ENCODE data around the gene PECR.

The PECR gene

DNA sequence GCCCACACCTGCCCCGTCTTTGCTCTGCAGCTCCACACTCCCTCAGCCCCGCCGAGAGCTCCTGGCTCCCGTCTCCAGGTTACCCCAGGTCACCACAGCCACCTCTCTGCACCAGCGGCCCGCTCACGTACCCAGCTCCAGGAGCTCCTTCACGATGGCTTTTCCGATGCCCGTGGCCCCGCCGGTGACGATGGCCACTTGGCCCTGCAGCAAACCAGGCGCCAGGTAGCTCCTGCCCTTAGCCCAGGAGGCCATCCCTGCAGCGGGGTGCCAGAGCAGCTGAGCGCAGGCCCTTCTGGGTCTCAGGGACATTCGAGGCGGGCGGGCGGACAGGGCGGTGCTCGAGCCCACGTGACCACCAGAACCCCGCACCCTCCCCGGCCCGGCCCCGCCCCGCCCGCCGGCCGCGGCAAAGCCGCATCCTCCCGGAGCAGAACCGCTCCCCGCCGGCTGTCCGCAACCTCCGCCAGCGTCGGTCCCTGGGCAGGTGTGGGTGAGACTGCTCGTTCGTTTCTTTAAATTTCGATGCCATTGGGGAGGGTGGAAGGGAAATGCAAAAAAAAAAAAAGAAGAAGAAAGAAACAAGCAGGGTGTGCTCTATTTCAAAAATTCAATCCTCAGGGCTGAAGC, at the start of gene PECR, which contains the start of gene TMEM169:
Gene PECR (minus strand): TSS at position 323 of the 630 bp plus-strand sequence. CDS start 68 bp downstream, at position 255.
Gene TMEM169 (plus strand): TSS at position 433 of the 630 bp plus-strand sequence. CDS start 14,045 bp downstream, outside the sequence.
- peak in 1 of 2 experiments; percentile 30 for DNase-seq

DNA sequence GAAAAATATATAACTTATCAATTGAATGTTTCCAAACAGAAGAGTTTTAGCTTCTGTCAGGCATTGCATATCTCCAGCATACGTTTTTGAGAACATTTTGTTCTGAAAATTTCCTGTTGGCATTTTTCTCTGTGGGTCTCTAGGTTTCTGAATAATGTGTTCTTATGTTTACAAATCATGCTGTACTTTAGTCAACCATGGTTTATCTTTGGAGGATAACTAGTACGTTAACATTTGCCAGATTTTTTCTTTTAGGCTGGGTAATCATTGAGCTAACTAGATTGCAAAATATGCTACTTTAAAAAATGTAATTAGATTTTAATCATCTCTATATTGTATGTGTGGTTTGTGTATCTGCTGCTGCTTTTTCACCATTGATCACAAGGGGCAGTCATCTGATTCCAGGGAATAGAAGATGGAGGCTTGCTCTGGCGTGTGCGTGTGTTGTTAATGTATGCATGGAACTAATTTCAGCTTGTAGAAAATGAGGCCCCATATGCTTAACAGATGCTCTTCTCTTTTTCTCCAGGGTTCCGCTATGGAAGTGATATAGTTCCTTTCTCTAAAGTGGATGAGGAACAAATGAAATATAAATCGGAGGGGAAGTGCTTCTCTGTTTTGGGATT, 48.9 kb upstream of the PECR start:
- no peak for DNase-seq

DNA sequence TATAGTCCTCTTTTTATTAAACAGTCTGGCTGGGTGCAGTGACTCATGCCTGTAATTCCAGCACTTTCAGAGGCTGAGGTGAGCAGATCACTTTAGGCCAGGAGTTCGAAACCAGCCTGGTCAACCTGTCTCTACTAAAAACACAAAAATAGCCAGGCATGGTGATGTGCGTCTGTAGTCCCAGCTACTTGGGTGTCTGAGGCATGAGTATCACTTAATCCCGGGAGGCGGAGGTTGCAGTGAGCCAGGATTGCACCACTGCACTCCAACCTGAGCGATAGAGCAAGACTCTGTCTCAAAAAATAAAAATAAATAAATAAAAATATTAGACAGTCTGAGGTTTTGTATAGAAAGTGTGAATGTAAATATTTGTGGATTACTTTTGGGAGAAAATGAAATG, 45.3 kb upstream of the PECR start:
- DNase-seq, result no peak

DNA sequence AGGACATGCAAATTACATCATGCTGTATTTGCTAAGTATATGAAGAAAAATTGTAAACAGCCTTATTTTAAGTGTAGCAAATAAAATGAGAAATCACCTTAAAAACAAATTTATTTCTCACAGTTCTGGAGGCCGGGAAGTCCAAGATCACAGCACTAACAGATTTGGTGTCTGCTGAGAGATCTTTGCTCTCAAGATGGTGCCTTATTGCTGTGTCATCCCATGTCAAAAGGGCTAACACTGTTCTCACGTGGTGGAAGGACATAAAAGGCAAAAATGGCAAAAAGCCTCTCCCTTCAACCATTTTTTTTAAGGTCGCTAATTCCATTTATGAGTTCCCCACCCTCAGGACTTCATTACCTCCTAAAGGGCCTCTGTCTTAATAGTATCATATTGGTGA, 39.6 kb upstream of the PECR start:
- DNase-seq, result no peak

- DNase-seq, result no peak
Observed at GRCh38 chr2:216119986-216120385, 38.4 kb upstream of the PECR start.

GRCh38 chr2:216119146-216119545, 37.5 kb upstream of the PECR start:
- no peak for DNase-seq

DNA sequence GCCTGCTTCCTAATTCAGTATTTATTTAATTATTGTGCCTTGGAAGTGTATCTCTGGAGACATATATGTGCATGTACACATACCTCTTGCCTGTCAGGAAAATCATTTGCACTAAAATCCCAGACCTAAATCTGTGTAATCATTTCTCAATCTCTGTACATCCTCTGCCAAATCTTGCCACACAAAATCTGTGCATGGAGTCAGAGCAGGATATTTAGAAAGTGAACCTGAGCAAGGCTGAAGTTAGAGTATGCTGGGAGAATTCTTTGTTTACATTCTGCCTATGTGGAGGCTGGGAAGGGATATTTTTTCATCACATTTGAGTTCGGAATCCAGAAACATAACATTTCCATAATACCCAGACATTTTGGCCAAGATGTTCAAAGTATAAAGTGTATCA, 36.9 kb upstream of the PECR start:
- DNase-seq, result no peak

- DNase-seq, result no peak
Observed at GRCh38 chr2:216117561-216118340, 36.1 kb upstream of the PECR start.

GRCh38 chr2:216116418-216116817, 34.8 kb upstream of the PECR start:
- no peak for DNase-seq

DNA sequence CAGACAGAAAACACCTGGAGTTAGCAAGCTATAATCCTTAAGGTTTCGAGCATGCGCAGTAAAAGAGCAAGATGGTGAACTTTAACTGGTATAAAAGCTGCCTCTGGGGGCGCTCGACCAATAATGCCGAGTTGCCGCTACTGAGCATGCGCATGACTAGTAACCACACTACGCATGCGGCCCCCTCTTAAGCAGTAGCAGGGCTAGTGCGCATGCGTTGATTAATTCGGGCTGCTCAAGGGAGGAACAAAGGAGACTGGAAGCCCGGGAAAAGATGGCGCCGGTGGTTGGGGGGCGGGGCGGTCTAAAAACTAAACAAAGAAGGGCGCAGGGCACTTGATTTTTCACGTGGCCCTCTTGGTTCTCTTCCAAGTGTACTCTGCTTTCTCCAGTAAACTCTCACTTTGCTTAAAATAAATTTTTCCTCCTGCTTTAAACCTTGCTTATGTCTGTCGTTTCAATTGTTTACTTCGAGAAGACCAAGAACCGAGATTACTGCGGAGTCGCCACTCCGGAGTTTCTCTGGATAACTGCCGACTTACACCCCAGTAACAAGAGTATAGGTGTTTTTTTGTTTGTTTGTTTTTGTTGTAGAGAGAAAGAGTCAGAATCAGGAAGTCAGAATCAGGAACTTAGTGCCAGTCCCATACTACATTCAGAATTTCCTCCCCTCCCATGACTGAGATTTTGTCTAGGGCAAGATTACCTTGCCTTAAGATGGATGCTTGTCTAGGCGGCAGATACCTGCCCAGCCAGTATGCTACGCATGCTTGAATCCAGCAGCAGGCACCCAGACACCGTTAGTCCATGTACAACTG, 33.3 kb upstream of the PECR start:
- DNase-seq, result peak; percentile 94 to 97

DNA sequence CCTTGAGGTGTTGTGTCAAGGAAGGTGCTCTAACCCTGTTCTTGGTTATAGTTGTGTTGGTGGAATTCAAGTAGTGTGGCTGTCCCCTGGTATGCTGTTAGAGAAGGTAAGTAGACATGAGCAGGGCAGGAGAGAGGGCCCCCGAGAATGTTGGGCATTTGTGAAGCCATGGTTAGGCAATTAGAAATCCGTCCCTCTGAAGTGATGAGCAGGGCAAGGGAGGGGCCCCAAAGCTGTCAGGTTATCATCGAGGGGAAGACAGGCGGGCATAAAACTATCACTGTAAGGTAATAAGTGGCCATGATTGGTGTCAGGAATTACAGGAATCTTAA, 32.7 kb upstream of the PECR start:
- no peak for DNase-seq

- no peak for DNase-seq
Observed at GRCh38 chr2:216113572-216113971, 32.0 kb upstream of the PECR start.

GRCh38 chr2:216112926-216113325, 31.3 kb upstream of the PECR start:
- no peak for DNase-seq

DNA sequence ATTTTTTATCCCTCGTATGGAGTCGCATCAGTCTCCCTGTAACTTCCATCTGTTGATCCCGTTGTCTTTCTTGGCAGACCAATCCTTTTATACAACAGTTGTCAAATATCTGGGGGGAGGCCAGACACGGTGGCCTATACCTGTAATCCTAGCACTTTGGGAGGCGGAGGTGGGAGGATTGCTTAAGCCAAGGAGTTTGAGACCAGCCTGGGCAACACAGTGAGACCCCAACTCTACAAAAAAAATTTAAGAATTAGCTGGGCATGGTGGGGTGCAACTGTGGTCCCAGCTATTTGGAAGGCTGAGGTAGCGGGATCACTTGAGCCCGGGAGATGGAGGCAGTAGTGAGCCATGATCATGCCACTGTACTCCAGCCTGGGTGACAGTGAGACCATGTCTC, 29.5 kb upstream of the PECR start:
- DNase-seq, result no peak

- no peak for DNase-seq
Observed at GRCh38 chr2:216110620-216111019, 29.0 kb upstream of the PECR start.

DNA sequence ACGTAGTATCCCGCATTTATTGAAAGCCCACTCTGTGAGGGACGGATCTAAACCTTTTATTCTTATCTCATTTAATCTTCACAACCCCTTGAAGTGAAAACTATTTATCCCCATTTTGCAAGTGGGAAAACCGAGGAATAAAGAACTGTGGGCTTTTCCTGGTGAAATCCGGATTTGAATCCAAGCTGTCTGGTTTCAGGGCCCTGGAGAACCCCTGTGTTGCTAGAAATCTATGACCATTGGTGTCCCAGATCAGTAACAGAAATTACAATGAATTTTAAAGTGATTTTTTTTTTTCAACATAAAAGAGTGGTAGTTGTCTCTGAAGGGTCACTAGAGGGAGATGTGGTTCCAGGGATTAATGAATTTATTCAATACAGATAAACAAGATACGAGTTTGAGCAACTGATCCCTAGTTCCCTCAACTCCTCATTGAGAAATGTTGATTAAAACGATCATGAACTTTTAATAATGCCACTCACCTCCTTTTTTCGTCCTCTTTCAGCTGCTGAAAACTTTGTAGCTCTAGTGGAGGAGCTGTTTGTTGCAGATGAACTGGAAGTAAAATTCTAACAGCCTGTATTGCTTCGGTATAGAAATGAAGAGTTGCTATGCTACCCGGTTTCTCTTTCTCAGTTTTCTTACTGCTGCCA, 28.5 kb upstream of the PECR start:
- DNase-seq, result peak in 1 of 2 experiments; percentile 67

DNA sequence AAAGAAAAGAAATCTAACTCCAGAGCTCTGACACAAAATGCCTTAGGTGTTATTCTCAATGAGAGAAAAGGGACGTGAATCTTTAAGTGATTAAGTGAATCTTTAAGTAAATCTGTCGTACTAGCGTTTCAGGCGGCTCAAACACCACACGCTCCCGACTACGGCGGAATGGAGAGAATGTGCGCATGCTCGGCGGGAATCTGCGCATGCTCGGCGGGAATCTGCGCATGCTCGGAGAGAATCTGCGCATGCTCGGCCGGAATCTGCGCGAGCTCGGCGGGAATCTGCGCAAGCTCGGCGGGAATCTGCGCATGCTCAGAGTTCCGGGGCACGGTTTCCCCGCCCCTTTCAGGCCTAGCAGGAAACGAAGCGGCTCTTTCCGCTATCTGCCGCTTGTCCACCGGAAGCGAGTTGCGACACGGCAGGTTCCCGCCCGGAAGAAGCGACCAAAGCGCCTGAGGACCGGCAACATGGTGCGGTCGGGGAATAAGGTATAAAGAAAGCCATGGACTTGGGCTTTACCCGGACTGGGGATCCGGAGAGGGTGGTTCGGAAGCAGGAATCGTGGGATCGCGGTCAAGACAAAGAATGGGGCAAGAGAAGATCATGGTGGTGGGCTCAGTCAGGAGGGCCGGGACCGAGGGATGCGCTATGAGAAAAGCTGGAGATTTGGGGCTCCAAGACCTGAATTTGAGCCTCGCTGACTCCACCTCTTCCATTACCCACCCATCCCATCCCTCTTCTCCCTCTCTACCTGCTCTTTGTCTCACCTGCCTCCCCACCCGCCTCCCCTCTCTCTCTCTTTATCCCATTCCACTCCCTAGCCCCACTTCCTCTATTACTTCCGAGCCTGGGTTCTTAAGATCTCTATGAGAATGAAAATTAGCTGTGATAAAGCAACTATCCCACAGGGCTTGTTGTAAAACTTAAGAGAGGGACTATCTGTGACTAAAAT, 27.6 kb upstream of the PECR start, which contains the start of gene XRCC5:
Gene XRCC5 (plus strand): TSS at position 382 of the 955 bp plus-strand sequence. CDS start 89 bp downstream, at position 471.
- peak; percentile 80 to 89 for DNase-seq

DNA sequence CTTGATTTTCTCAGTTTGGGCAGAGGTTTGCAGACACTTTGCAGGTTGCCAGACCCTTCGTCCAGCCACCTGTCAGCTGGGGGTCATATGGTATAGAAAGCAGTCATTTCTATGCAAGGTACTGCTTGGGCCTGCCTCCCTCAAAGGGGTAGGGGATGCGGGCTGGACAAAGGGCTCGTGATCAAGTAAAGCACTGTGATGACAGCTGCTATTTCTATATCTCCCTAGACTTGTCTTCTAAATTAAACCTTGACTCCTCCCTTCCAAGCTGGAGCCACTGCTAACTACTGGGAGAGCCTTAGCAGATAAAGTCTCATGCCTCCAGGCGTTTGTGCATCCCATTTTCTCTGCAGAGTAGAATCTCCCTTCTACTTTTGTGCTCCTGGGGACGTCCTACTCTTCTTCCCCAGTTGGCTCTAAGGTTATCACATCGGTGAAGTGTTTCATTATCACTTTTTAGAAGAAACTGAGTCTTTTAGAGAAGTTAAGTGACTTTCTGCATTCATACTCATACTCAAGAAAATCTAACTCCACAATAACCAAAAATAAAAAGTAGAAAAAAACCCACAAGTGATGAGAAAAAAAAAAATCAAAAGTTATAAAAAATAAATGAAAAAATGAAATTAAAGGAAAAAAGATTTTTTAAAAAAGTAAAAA, 26.8 kb upstream of the PECR start:
- no peak for DNase-seq

DNA sequence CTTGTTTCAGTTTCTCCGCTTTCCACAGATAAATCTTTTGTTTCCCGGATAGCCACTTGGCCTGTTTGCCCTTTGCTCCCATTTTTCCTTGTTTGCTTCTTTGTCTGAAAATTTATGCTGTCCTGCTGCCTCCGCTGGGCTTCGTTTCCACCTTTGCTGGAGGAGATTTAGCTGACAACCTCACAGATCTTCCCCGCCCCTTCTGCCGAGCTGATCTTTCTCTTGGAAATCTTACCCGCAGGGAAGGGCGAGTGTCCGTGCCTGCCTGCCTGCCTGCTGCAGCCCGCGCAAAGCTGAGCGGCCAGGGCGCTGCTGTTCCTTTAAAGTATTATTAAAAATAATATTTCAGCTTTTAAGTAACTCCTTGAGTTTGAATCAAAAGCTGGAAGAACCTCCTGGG, 26.2 kb upstream of the PECR start:
- no peak for DNase-seq

DNA sequence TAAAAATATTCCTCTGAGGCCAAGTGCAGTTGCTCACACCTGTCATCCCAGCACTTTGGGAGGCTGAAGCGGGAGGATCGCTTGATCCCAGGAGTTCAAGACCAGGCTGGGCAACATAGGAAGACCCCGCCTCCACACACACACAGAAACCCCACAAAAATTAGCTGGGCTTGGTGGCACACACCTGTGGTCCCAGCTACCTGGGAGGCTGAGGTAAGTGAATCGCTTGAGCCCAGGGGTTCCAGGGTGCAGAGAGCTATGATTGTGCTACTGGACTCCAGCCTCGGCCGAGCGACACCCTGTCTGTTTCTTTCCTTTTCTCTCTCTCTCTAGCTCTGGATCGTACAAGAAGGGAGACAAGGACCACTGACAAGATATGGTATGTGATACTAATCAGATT, 25.7 kb upstream of the PECR start:
- no peak for DNase-seq

DNA sequence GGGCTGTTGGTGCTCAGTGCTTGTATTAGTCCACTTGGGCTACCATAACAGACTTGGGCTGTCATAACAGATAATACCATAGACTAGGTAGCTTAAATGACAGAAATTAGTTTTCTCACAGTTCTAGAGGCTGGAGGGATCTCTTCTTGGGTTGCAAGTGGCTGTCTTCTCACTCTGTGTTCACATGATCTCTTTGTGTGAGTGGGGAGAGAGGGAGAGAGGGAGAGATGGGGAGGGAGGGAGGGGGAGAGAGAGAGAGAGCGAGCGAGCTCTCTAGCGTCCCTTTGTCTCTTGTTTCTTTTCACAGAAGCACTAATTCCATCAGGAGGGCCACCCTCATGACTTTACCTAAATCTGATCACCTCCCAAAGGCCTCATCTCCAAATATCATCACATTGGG, 23.1 kb upstream of the PECR start:
- no peak for DNase-seq
